ENCODE measurements around the gene RNF181.
"Not testable (repeated sequence)": the region's sequence is repeated elsewhere in the genome, so short reads cannot be mapped to it uniquely, and the experiment has no call there.

The RNF181 gene

DNA sequence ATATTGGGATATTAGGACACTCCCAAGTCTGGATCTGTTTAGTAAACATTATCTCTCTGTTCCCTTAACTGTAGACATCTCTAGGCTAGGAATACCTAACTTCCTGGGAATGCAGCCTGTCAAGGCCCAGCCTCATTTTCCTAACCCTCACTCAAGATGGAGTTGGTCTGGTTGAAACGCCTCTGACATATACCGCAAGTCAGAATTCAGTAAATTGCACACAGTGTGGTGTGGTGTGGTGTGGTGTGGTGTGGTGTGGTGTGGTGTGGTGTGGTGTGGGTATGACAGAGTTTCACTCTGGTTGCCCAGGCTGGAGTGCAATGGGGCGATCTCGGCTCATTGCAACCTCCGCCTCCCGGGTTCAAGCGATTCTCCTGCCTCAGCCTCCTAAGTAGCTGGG, 19.2 kb downstream of the RNF181 start:
- DNase-seq (ENCODE audit: low read depth): not testable (repeated sequence)

GRCh38 chr2:85615413-85615728, 19.8 kb downstream of the RNF181 start:
- no peak for DNase-seq (ENCODE audit: low read depth)

GRCh38 chr2:85617723-85618122, 22.2 kb downstream of the RNF181 start:
- DNase-seq (ENCODE audit: low read depth): not testable (repeated sequence)

DNA sequence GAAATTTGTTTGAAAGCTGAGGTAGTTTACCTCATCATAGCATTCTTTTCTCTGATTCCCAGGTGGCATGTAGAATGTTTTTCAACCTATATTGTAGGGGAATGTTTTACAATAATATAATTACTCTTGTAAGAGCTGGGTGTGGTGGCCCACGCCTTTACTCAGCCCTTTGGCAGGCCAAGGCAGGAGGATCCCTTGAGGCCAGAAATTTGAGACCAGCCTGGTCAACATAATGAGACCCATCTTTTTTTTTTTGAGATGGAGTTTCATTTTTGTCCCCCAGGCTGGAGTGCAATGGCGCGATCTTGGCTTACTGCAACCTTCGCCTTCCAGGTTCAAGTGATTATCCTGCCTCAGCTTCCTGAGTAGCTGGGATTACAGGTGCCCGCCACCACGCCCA, 24.1 kb downstream of the RNF181 start:
- DNase-seq (ENCODE audit: low read depth): no peak

DNA sequence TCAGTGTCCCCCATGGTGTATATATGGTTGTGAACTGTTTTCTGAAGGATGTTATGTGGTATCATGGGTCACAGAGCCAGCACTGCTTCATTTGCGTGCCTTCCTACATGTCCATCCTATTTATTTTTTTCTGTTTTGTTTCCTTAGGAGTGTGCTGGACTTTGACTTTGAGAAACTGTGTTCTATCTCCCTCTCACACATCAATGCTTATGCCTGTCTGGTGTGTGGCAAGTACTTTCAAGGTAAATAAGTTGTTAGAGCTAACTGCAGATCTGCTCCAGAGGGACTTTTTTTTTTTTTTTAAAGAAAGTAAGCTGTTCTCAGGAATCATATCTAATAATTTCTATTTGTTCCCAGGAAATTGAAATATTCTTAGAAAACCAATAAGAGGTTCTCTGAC, 25.8 kb downstream of the RNF181 start:
- DNase-seq (ENCODE audit: low read depth): no peak

- no peak for DNase-seq (ENCODE audit: low read depth)
These were observed 28.4 kb downstream of the RNF181 start for GRCh38 chr2:85623991-85624390.

- no peak for DNase-seq (ENCODE audit: low read depth)
These were observed 33.1 kb downstream of the RNF181 start for GRCh38 chr2:85628658-85629057.

DNA sequence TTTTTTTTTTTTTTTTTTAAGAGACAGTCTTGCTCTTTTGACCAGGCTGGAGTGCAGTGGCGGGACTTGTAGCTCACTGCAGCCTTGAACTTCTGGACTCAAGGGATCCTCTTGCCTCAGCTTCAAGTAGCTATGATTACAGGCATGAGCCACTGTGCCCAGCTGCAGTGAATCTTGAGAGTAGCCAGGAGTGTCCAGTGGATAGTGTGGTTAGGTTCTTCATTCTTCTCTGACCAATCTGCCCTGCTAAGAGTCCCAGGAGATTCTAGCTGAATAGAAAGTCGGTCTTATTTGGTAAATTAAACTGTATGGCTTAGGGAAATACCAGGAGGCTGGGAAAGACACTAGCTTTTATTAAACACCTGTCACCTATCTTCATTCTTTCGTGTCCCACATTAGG, 35.8 kb downstream of the RNF181 start:
- DNase-seq (ENCODE audit: low read depth): no peak

GRCh38 chr2:85635011-85635410, 39.5 kb downstream of the RNF181 start:
- DNase-seq (ENCODE audit: low read depth): no peak

DNA sequence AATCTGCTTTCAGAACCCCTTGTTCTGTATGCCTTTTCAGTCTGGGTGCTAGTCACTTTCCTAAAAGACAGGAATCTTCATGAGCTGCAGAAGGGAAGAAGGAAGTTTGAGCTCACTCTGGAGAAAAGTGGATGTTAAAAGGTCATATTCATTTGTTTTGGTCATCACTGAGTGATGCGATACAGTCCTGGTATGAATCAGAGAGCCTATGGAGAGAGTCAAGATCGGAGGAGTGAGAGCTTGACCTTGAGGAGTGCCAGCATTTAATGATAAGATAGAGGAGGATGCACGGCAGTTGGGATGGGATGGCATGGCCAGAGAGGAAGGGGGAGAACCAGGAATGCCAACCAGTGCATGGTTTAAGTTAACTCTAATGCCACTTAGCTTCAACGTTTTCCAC, 40.1 kb downstream of the RNF181 start:
- DNase-seq (ENCODE audit: low read depth): no peak

DNA sequence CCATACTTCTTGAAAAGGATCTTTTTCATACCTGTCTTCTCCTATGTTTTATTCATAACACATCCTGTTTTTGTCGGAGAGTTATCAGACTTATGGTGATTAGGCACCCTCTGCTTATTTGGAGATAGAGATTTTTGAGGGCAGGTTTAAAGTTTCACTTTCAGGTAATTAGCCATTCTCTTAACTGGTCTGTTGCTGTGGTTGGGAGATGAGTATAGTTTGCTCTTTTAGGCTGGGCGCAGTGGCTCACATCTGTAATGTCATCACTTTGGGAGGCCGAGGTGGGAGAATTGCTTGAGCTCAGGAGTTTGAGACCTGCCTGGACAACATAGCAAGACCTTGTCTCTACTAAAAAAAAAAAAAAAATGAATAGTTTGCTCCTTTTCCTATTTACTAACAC, 47.2 kb downstream of the RNF181 start:
- DNase-seq (ENCODE audit: low read depth): no peak

DNA sequence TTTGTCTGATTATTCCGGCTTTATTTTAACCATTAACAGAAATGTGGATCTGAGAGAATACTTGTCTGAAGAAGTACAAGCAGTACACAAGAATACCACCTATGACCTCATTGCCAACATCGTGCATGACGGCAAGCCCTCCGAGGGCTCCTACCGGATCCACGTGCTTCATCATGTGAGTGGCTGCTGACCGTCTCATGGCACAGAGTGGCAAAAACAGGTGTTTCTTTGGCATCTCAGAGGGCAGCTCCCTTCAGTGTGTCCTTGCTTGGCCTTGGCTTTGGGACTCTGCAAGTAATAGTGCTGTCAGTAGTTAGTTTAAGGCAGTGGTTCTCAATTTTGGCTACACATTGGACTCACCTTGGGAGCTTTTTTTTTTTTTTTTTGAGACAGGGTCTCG, 49.4 kb downstream of the RNF181 start:
- DNase-seq (ENCODE audit: low read depth): no peak

DNA sequence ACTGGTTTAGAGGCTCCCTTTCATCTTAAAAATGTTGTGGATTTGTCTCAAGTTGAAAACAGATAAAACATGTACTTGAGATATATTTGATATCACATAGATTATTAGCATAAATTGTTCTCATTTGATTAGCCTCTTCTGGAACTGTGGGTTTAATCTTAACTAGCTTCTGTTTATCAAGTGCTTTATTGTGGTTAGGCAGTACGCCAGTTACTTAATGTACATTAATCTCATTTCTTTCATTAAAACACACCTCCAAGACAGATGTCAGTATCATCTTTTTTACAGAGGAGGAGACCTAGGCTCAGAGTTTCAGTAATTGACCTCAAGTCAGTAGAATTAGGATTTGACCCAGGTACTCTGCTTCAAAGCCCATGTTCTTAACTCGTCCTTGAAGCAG, 50.6 kb downstream of the RNF181 start:
- DNase-seq (ENCODE audit: low read depth): no peak
